BLaER1 treated with 17β-estradiol and CSF1 and Interleukin-3, amounts not matched to agents 10 nM and 100 nM (cell line): ENCODE data around the gene SPRR2D.
A peak's percentile ranks its signal among the peaks of the same experiment; 100 is the strongest.

Source experiments
- H3K27ac ChIP-seq, 11 experiments: shearing (Covaris generic); formaldehyde crosslinking; 2 replicates each; pipeline ENCODE4 v1.8.1; 2022
- H3K27me3 ChIP-seq, 11 experiments: shearing (Covaris generic); formaldehyde crosslinking; 2 replicates each; pipeline ENCODE4 v1.8.1; 2022
- H3K36me3 ChIP-seq, 11 experiments: shearing (Covaris generic); formaldehyde crosslinking; 2 replicates each; pipeline ENCODE4 v1.8.1; 2022
- H3K4me1 ChIP-seq, 10 experiments: shearing (Covaris generic); formaldehyde crosslinking; 2 replicates each; pipeline ENCODE4 v1.8.1; 2022
- H3K4me2 ChIP-seq, 11 experiments: shearing (Covaris generic); formaldehyde crosslinking; 2 replicates each; pipeline ENCODE4 v1.8.1; 2022
- H3K4me3 ChIP-seq, 10 experiments: shearing (Covaris generic); formaldehyde crosslinking; 2 replicates each; pipeline ENCODE4 v1.8.1; 2022
- H3K9ac ChIP-seq, 11 experiments: shearing (Covaris generic); formaldehyde crosslinking; 2 replicates each; pipeline ENCODE4 v1.8.1; 2022
- H3K9me3 ChIP-seq, 11 experiments: shearing (Covaris generic); formaldehyde crosslinking; replicated peaks in 1 of 11; 2 replicates each; pipeline ENCODE4 v1.8.1; 2022
- H4K20me1 ChIP-seq, 11 experiments: shearing (Covaris generic); formaldehyde crosslinking; 2 replicates each; pipeline ENCODE4 v1.8.1; 2022
- Cebpa-rat ChIP-seq, 11 experiments: shearing (Covaris generic); IDR thresholded peaks; 2 replicates each; pipeline ENCODE4 v1.8.1; 2022

SPRR2D gene

DNA sequence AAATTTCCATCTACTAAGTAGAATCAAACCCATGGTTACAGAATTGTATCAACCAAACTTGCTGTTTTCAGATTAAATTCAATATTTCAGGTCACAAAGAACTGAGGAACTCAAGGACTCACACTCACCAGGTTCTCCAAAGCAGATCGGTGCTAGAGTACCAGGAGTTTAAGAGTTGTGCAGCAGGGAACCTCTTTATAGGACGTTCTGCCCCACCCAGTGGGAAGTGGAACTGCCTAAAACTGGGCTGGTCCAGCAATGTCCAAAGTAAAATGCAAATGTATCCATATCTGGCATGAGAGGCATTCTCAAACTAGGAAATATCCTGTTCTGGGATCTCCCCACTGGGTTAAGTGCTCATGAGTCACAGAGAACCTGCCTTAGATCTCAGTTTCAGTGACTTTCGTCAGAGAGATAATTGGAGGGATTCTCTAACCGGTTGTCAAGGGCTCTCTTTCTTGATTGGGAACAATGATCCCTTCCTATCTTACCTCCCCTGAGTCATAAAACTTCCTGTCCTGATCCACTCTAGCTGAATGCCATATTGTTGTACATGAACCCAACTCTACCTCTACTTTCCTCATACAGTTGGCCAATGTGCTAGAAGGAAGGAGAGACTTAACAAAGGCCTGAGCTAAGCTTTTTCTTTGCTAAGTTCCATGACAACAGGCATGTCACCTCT lies at the start of gene SPRR2D:
TSS of gene SPRR2D (minus strand) at position 171 of the 682 bp plus-strand sequence. CDS start 774 bp downstream, outside the sequence.
- Histone ChIP-seq H3K27ac (no peak within 1 kb of the TSS), H3K4me2 (peak within 1 kb of the TSS in 1 of 11 experiments; percentile 21; a peak in 1 of 22 replicates), H4K20me1 (no peaks in the 10 kb centered on the region), H3K9ac (no peak within 1 kb of the TSS), H3K4me3 (no peak within 1 kb of the TSS), H3K27me3 (peaks cover 0 to 65% (median 0%) of the 10 kb centered on the region in 11 experiments; a peak in 7 of 22 replicates), H3K9me3 (peaks cover 0 to 7% (median 0%) of the 10 kb centered on the region in 11 experiments; a peak in 2 of 22 replicates), H3K4me1 (peaks cover 0 to 18% (median 8%) of the 10 kb centered on the region in 10 experiments; a peak in 16 of 20 replicates), H3K36me3 (no peaks in the 10 kb centered on the region)
- no peak for TF ChIP-seq Cebpa-rat (IDR thresholded peaks at IDR 0.05)

DNA sequence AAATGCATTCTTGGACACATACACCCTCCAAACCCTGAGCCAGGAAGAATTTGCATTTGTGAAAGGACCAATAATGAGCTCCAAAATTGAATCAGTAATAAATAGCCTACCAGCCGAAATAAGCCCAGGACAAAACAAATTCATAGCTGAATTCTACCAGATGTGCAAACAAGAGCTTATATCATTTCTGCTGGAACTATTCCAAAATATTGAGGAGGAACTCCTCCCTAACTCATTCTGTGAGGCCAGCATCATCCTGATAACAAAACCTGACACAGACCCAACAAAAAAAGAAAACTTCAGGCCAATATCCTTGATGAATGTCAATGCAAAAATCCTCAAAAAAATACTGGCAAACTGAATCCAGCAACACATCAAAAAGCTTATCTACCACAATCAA lies 46.7 kb upstream of the SPRR2D start:
- Histone ChIP-seq H3K9me3 (peaks cover 26 to 55% (median 41%) of the 10 kb centered on the region in 11 experiments), H4K20me1 (no peaks in the 10 kb centered on the region), H3K4me1 (peaks cover 0 to 16% (median 3%) of the 10 kb centered on the region in 10 experiments; a peak in 9 of 20 replicates), H3K4me2 (no peak overlapping the region), H3K4me3 (no peak overlapping the region), H3K9ac (no peak overlapping the region), H3K36me3 (no peaks in the 10 kb centered on the region), H3K27ac (no peak overlapping the region), H3K27me3 (no peaks in the 10 kb centered on the region)
- TF ChIP-seq Cebpa-rat (IDR thresholded peaks at IDR 0.05), result no peak

DNA sequence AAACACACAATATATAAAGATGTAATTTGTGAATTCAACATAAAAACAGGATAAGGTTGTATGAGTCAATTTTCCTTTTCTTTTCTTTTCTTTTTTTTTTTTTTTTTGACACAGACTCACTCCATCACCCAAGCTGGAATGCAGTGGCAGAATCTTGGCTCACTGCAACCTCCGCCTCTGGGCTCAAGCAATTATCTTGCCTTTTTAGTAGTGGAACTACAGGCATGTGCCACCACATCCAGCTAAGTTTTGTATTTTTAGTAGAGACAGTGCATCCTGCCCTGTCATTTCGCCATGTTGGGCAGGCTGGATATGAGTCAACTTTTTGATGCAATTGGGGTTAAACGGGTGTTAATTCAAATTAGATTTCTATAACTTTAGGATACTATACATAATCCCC lies 40.8 kb upstream of the SPRR2D start:
- no peaks in the 10 kb centered on the region for H4K20me1 ChIP-seq
- no peak overlapping the region for H3K4me2 ChIP-seq
- H3K9ac ChIP-seq, result no peak overlapping the region
- H3K27ac ChIP-seq, result no peak overlapping the region
- peaks cover 0 to 10% (median 0%) of the 10 kb centered on the region in 10 experiments; a peak in 5 of 20 replicates for H3K4me1 ChIP-seq
- no peaks in the 10 kb centered on the region for H3K27me3 ChIP-seq
- H3K9me3 ChIP-seq, result peaks cover 14 to 53% (median 37%) of the 10 kb centered on the region in 11 experiments
- no peaks in the 10 kb centered on the region for H3K36me3 ChIP-seq
- no peak for TF ChIP-seq Cebpa-rat (IDR thresholded peaks at IDR 0.05)
- no peak overlapping the region for H3K4me3 ChIP-seq

DNA sequence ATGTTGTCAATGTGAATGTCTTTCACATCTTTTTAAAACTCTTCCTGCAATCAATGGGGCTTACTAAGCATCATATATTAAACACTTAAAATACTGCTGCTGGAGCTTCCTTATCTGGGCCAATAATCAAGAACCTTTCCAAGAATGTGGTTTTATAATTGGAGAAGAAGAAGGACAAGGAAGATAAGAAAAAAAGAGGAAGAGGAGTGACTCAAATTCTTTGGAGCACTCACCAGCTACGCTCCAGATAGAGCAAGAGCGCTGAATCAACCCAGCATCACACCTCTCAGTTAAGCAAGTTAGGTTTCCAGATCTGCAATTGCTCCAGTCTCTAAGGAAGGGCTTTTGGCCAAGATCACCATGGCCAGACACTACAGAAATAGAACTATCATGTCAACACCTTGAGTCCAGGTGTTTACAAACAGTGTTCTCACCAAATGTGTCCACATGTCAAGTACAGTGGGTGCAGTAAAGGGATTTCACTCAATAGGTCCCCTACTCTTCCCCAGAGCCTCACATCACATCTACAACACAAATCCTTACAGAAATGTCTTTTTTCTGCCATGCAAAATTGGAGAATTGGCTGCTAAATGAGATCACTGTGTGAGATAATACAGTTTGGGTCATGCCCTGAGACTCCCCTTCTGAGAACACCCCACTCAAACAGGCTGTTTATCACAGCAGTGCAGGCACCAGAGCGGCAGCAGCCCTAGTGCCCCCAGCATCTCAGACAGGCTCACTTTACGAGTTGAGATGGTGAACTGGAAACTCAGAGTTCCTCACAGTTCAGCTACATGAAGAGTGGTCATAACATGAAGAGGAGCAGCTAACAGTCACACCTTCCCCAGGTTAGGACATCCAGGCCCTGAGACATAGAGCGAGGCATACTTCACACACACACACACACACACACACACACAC lies 32.1 kb upstream of the SPRR2D start:
- H3K36me3 ChIP-seq, result no peaks in the 10 kb centered on the region
- peaks cover 0 to 22% (median 4%) of the 10 kb centered on the region in 10 experiments; a peak in 8 of 20 replicates for H3K4me1 ChIP-seq
- no peak overlapping the region for H3K4me3 ChIP-seq
- no peak overlapping the region for H3K9ac ChIP-seq
- no peaks in the 10 kb centered on the region for H3K27me3 ChIP-seq
- H3K4me2 ChIP-seq, result peak overlapping the region in 3 of 11 experiments; percentile 45 to 79 (median 60); a peak in 6 of 22 replicates
- no peaks in the 10 kb centered on the region for H4K20me1 ChIP-seq
- peaks cover 0 to 5% (median 0%) of the 10 kb centered on the region in 11 experiments; a peak in 1 of 22 replicates for H3K9me3 ChIP-seq
- no peak overlapping the region for H3K27ac ChIP-seq
- TF ChIP-seq Cebpa-rat (IDR thresholded peaks at IDR 0.05), result no peak

DNA sequence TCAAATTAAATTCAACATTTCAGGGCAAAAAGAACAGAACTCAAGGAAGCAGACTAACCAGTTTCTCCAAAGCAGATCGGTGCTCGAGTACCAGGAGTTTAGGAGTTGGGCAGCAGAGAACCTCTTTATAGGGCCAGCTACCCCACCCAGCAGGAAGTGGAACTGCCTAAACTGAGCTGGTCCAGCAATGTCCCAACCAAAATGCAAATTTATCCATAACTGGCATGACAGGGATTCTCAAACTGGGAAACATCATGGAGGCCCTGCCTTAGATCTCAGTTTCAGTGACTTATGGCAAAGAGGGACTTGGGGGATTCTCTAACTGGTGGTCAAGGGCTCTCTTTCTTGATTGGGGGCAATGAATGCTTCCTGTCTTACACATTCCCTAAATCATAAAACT lies 30.6 kb upstream of the SPRR2D start, which contains the start of gene SPRR2B:
TSS of gene SPRR2B (minus strand) at position 101 of the 400 bp plus-strand sequence. CDS start 772 bp downstream, outside the sequence.
- peaks cover 0 to 22% (median 4%) of the 10 kb centered on the region in 10 experiments; a peak in 8 of 20 replicates for H3K4me1 ChIP-seq
- no peaks in the 10 kb centered on the region for H3K9me3 ChIP-seq
- no peaks in the 10 kb centered on the region for H3K27me3 ChIP-seq
- no peak within 1 kb of the TSS for H3K9ac ChIP-seq
- H3K27ac ChIP-seq, result no peak within 1 kb of the TSS
- H3K4me3 ChIP-seq, result no peak within 1 kb of the TSS
- no peaks in the 10 kb centered on the region for H4K20me1 ChIP-seq
- no peaks in the 10 kb centered on the region for H3K36me3 ChIP-seq
- peak within 1 kb of the TSS in 4 of 11 experiments; percentile 39 to 79 (median 52); a peak in 8 of 22 replicates for H3K4me2 ChIP-seq
- no peak for TF ChIP-seq Cebpa-rat (IDR thresholded peaks at IDR 0.05)

DNA sequence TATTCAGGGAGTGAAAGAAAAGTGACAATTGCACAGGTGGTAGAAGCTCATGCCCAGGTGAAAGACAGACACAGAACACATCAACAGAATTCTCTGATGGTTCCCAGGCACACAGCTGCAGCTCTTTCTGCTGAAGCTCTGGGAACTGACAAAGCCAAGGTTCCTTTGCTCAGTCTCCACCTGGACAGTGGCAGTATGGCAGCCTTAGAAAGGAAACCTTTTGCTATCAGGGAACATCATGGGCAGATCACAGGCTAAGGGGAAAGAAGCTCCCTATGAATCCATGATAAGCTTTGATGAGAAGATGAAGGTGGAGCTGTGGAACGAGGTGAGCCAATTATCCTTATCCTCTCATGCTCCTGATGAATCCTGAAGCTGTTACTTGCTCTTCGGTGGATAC lies 29.3 kb upstream of the SPRR2D start:
- no peaks in the 10 kb centered on the region for H3K9me3 ChIP-seq
- no peaks in the 10 kb centered on the region for H3K36me3 ChIP-seq
- peaks cover 0 to 3% (median 0%) of the 10 kb centered on the region in 11 experiments; a peak in 1 of 22 replicates for H3K27me3 ChIP-seq
- no peak overlapping the region for H3K4me3 ChIP-seq
- no peak overlapping the region for H3K4me2 ChIP-seq
- peaks cover 0 to 22% (median 4%) of the 10 kb centered on the region in 10 experiments; a peak in 8 of 20 replicates for H3K4me1 ChIP-seq
- H3K27ac ChIP-seq, result no peak overlapping the region
- no peak for TF ChIP-seq Cebpa-rat (IDR thresholded peaks at IDR 0.05)
- H3K9ac ChIP-seq, result no peak overlapping the region
- no peaks in the 10 kb centered on the region for H4K20me1 ChIP-seq

DNA sequence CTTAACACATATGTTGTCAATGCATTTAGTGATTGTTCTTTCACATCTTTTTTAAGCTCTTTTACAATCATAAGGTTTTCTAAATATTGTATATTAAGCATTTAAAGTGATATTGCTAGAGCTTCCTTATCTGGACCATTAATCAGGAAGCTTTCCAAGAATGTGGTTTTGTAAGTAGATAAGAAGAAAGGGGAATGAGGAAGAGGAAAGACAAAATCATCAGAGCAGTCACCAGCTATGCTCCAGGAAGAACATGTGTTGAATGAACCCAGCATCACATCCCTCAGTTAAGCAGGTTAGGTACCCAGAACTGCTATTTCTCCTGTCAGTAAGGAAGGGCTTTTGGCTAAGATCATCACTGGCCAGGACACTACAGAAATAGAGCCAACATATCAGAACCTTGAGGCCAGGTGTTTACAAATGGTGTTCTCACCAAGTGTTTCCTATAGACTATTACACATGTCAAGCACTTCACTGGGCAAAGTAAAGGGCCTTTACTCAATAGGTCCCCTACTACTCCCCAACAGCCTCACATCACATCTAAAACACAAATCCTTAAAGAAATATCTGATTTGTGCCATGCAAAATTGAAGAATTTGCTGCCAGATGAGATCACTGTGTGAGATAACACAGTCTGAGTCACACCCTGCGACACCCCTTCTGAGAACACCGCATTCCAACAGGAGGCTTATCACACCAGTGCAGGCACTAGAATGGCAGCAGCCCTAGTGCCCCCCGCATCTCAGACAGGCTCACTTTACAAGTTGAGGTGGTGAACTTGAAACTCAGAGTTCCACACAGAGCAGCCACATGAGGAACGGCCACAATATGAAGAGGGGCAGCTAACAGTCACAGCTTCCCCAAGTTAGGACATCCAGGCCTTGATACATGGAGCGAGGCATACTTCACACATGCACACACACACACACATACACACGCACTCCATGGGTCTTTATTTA lies 18.2 kb upstream of the SPRR2D start:
- peaks cover 16 to 39% (median 20%) of the 10 kb centered on the region in 10 experiments for H3K4me1 ChIP-seq
- TF ChIP-seq Cebpa-rat (IDR thresholded peaks at IDR 0.05), result no peak
- peaks cover 0 to 5% (median 0%) of the 10 kb centered on the region in 11 experiments; a peak in 1 of 22 replicates for H3K9me3 ChIP-seq
- H3K36me3 ChIP-seq, result no peaks in the 10 kb centered on the region
- H4K20me1 ChIP-seq, result no peaks in the 10 kb centered on the region
- H3K27ac ChIP-seq, result no peak overlapping the region
- no peak overlapping the region for H3K4me3 ChIP-seq
- H3K27me3 ChIP-seq, result peaks cover 0 to 21% (median 0%) of the 10 kb centered on the region in 11 experiments; a peak in 2 of 22 replicates
- no peak overlapping the region for H3K9ac ChIP-seq
- H3K4me2 ChIP-seq, result peak overlapping the region; percentile 13 to 71 (median 38); a peak in 15 of 22 replicates

DNA sequence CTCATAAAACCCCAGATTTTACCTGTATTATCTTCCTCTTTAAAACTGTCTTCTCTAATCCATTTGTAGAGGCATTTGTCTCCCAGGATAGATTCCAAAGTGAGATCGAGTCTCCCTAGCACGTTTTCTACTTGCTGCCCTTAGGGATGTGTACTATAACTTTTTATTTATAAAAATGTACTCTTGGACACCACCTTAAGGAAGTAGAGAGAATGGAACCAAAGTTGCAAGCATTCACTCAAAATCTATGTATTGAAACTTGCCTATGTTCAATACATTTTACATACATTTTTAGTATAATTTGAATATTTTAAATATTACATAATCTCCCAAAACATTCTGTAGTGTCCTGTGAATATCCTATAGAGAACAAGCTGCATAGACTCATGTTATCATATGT lies 17.2 kb upstream of the SPRR2D start:
- peak overlapping the region in 1 of 11 experiments; percentile 46; a peak in 2 of 22 replicates for H3K27ac ChIP-seq

More for the DNA sequence above, 17.2 kb upstream of the SPRR2D start:
- Histone ChIP-seq H3K9me3 (peaks cover 0 to 8% (median 4%) of the 10 kb centered on the region in 11 experiments; a peak in 8 of 22 replicates), H4K20me1 (no peaks in the 10 kb centered on the region), H3K9ac (no peak overlapping the region), H3K27me3 (peaks cover 0 to 26% (median 0%) of the 10 kb centered on the region in 11 experiments; a peak in 2 of 22 replicates), H3K4me3 (no peak overlapping the region), H3K4me2 (peak overlapping the region in 9 of 11 experiments; percentile 40 to 74 (median 68); a peak in 14 of 22 replicates), H3K4me1 (peaks cover 16 to 39% (median 20%) of the 10 kb centered on the region in 10 experiments), H3K36me3 (no peaks in the 10 kb centered on the region)
- no peak for TF ChIP-seq Cebpa-rat (IDR thresholded peaks at IDR 0.05)
